Breast epithelium (tissue), 3 donors: ENCODE data around the gene SHISA8.

Experiments
- CTCF ChIP-seq, 3 donors: fragments of 450-650 bp; IDR thresholded peaks; one replicate each; pipeline ENCODE4 v1.5.1; 2016 to 2017; ENCODE audit warnings: antibody characterized with exemption in 3 of 3, mild to moderate bottlenecking in 3 of 3, moderate library complexity in 3 of 3
- POLR2A ChIP-seq: fragments of 450-650 bp; IDR thresholded peaks from one replicate; pipeline ENCODE4 v1.6.1; 2016; ENCODE audit warnings: antibody characterized with exemption, mild to moderate bottlenecking, moderate library complexity
- POLR2AphosphoS5 ChIP-seq, 3 donors: sonication (generic); formaldehyde crosslinking; IDR thresholded peaks; one replicate each; pipeline ENCODE4 v1.6.1; 2017; ENCODE audit warnings: antibody characterized with exemption in 3 of 3

GRCh38 chr22:41917903-41918791 is 3.3 kb upstream of the SHISA8 start:
- TF ChIP-seq CTCF (IDR thresholded peaks at IDR 0.05), result no peak
- no peak for TF ChIP-seq POLR2AphosphoS5 (IDR thresholded peaks at IDR 0.05)
- TF ChIP-seq POLR2A, result no peak
